Measurements from ENCODE around the gene AKAP13.
"Not testable (repeated sequence)": the region's sequence is repeated elsewhere in the genome, so short reads cannot be mapped to it uniquely, and the experiment has no call there.

The AKAP13 gene

GRCh38 chr15:85414495-85414894 lies 34.1 kb downstream of the AKAP13 start:
- DNase-seq = no peak

- DNase-seq = no peak
Observed at GRCh38 chr15:85414991-85415390, 34.6 kb downstream of the AKAP13 start.

- no peak for DNase-seq
Observed at GRCh38 chr15:85415783-85416182, 35.4 kb downstream of the AKAP13 start.

- DNase-seq = no peak
Observed at GRCh38 chr15:85417276-85417675, 36.9 kb downstream of the AKAP13 start.

GRCh38 chr15:85419161-85419560 lies 38.8 kb downstream of the AKAP13 start:
- DNase-seq = no peak

GRCh38 chr15:85421116-85421925 lies 40.9 kb downstream of the AKAP13 start:
- DNase-seq = no peak

- DNase-seq = no peak
Observed at GRCh38 chr15:85422607-85423006, 42.2 kb downstream of the AKAP13 start.

- no peak for DNase-seq
Observed at GRCh38 chr15:85423256-85423655, 42.9 kb downstream of the AKAP13 start.

- DNase-seq = no peak
Observed at GRCh38 chr15:85424154-85424553, 43.8 kb downstream of the AKAP13 start.

- DNase-seq = no peak
Observed at GRCh38 chr15:85426481-85426880, 46.1 kb downstream of the AKAP13 start.

GRCh38 chr15:85427286-85428028 lies 47.1 kb downstream of the AKAP13 start:
- no peak for DNase-seq

- no peak for DNase-seq
Observed at GRCh38 chr15:85429522-85429921, 49.1 kb downstream of the AKAP13 start.

GRCh38 chr15:85430406-85431204 lies 50.2 kb downstream of the AKAP13 start:
- DNase-seq = no peak

- DNase-seq = no peak
Observed at GRCh38 chr15:85439996-85440395, 59.6 kb downstream of the AKAP13 start.

- no peak for DNase-seq
Observed at GRCh38 chr15:85440451-85440850, 60.0 kb downstream of the AKAP13 start.

- not testable (repeated sequence) for DNase-seq
Observed at GRCh38 chr15:85441854-85442253, 61.5 kb downstream of the AKAP13 start.

GRCh38 chr15:85443046-85443445 lies 62.6 kb downstream of the AKAP13 start:
- no peak for DNase-seq

GRCh38 chr15:85443593-85444087 lies 63.2 kb downstream of the AKAP13 start:
- DNase-seq = no peak

- no peak for DNase-seq
Observed at GRCh38 chr15:85444122-85444745, 63.8 kb downstream of the AKAP13 start.

- DNase-seq = no peak
Observed at GRCh38 chr15:85445361-85445760, 65.0 kb downstream of the AKAP13 start.

- no peak for DNase-seq
Observed at GRCh38 chr15:85451099-85451700, 70.8 kb downstream of the AKAP13 start.

- no peak for DNase-seq
Observed at GRCh38 chr15:85452436-85452835, 72.0 kb downstream of the AKAP13 start.
